Endothelial cell of umbilical vein (primary cell): ENCODE data around the gene CCDC186.

Source experiments
- EZH2 ChIP-seq: IDR thresholded peaks from 2 replicates; pipeline ENCODE4 v1.6.1; 2012; ENCODE audit warnings: borderline replicate concordance, low read depth, mild to moderate bottlenecking, moderate library complexity, low read length, inconsistent platforms; ENCODE audit not compliant: severe bottlenecking
- FOS ChIP-seq: IDR thresholded peaks from 2 replicates; pipeline ENCODE4 v1.6.1; 2011; ENCODE audit warnings: mild to moderate bottlenecking, low read length, moderate library complexity, borderline replicate concordance; ENCODE audit not compliant: insufficient read depth
- JUN ChIP-seq: IDR thresholded peaks from 2 replicates; pipeline ENCODE4 v1.6.1; 2011; ENCODE audit warnings: borderline replicate concordance, low read depth; ENCODE audit not compliant: insufficient read length, insufficient read depth
- MYC ChIP-seq: IDR thresholded peaks from one replicate; pipeline ENCODE4 v1.6.1; 2011; ENCODE audit warnings: mild to moderate bottlenecking, low read depth, low read length
- POLR2A ChIP-seq: IDR thresholded peaks from 2 replicates; pipeline ENCODE4 v1.6.1; 2012; ENCODE audit warnings: low read depth, mild to moderate bottlenecking, control low read depth, low read length
- POLR2AphosphoS5 ChIP-seq: IDR thresholded peaks from 2 replicates; pipeline ENCODE4 v1.6.1; 2012; ENCODE audit warnings: low read depth, mild to moderate bottlenecking, control low read depth, low read length, moderate library complexity; ENCODE audit not compliant: insufficient read depth
- TF ChIP-seq, protein P1 (sequence below), 2 donors: IDR thresholded peaks; 1 replicate in 1 of 2; 2 replicates in 1 of 2; pipeline ENCODE4 v1.5.1; 2011; ENCODE audit warnings: low read length in 2 of 2, mild to moderate bottlenecking in 2 of 2, moderate library complexity in 2 of 2, control low read depth in 1 of 2, inconsistent platforms in 1 of 2, low read depth in 1 of 2; ENCODE audit not compliant: insufficient read depth in 1 of 2; ENCODE audit errors: extremely low read depth in 1 of 2

DNA sequence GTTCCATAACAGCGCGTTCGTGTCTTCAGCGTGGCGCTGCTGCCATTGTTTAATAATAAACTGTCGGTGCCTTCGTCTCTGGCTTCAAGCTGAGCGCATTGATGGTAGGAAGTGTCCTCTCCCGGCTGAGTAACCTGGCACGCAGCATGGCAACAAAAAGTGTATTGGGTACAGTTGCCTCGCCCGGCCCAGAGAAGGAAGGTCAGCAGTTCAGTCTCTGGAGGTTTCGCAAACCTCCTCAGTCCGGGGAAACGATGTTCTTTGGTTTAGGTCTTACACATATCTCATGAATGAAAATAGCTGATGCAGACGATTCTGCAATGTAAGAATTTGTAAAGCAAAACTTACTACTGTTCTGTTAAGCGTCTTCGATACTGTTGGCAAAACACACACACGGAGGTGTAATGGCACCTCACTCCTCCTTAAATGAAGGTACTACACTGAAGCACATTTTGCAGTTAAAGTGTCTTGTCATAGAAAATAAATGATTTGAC, 739 bp upstream of the CCDC186 start:
- TF ChIP-seq POLR2A = no peak
- TF ChIP-seq, protein P1, sequence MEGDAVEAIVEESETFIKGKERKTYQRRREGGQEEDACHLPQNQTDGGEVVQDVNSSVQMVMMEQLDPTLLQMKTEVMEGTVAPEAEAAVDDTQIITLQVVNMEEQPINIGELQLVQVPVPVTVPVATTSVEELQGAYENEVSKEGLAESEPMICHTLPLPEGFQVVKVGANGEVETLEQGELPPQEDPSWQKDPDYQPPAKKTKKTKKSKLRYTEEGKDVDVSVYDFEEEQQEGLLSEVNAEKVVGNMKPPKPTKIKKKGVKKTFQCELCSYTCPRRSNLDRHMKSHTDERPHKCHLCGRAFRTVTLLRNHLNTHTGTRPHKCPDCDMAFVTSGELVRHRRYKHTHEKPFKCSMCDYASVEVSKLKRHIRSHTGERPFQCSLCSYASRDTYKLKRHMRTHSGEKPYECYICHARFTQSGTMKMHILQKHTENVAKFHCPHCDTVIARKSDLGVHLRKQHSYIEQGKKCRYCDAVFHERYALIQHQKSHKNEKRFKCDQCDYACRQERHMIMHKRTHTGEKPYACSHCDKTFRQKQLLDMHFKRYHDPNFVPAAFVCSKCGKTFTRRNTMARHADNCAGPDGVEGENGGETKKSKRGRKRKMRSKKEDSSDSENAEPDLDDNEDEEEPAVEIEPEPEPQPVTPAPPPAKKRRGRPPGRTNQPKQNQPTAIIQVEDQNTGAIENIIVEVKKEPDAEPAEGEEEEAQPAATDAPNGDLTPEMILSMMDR (IDR thresholded peaks at IDR 0.05; ENCODE audit: extremely low read depth in 1 of 2, insufficient read depth in 1 of 2, low read depth in 1 of 2, low read length in 2 of 2) = no peak
- TF ChIP-seq MYC = no peak
- no peak for TF ChIP-seq JUN
- no peak for TF ChIP-seq POLR2AphosphoS5
- TF ChIP-seq EZH2 = no peak
- no peak for TF ChIP-seq FOS
